GM18520 (cell line): Measurements from ENCODE around the gene BTBD17.

Experiments
- ATAC-seq: cut with Tn5 transposase; IDR thresholded peaks from one replicate; pipeline ENCODE4 v1.9.1; 2021; ENCODE audit not compliant: unreplicated experiment

BTBD17 gene

GRCh38 chr17:74339537-74340195 lies 22.0 kb downstream of the BTBD17 start:
- no peak for ATAC-seq

DNA sequence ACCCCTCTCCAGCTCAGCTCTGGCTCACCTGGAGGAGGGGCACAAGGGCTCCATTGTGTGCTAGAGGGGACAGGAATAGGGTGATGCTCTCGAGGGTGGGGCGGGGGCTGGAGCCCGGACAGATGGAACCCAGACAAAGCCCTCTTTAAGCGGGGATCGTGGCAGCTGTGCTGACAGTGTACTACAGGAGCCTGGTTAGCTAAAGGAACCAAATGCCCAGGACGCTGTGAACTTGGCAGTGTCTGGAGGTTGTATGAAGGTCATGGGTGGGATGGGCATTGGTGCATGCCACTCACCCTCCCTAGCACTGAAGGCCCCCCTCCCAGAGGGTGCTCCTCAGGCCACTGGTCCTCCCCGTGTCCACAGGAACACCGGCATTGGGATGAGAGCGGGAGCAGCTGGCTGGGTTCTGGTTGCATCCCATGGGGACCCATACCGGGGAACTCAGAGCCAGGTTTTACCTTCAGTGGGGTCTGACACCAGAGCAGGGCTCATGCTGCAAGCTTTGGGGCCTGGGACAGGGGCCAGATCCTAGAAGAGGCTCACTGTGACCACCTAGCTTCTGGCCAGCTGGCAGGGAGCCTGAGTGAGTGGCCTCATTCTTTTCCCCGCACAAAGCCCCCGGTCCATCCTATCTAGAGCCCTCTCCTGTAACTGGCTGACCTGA lies 23.7 kb downstream of the BTBD17 start:
- no peak for ATAC-seq

DNA sequence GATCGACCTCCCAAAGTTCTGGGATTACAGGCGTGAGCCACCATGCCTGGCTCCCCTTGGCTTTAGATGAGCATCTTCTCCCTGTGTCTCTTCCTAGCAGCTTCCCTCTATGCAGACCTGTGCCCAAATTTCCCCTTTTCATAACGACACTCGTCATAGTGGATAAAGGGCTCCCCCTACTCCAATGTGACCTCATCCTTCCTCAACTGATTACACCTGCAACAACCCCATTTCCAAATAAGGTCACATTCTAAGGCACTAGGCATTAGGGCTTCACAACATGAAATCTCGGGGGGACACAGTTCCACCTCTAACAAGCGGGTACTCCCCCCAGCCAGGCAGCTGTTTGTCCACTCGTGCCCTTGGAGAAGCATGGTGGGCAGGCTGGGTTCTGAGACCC lies 25.4 kb downstream of the BTBD17 start:
- ATAC-seq: no peak

DNA sequence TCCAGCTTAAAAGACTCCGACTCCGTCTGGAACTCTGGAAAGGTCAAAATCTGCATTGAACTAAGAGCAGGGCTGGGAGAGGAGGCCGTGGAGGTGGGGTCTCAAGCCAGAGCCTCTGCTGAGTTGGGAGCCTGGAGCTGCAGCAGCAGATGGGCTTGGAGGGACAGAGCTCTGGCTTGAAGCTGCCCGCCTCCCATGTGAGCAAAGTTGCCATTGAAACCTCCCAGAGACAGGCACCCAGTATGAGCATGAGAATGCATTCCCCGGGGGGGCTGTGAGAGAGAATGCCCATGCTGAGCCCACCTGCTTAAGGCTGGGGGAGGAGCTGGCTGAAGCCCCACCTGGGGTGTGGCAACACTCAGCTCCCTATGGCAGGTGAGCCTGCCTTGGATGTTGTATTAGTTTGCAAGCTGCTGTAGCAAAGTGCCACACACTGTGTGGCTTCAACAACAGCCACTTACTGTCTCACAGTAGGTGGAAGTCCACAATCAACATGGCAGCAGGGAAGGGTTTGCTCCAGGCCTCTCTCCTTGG lies 26.1 kb downstream of the BTBD17 start:
- no peak for ATAC-seq

DNA sequence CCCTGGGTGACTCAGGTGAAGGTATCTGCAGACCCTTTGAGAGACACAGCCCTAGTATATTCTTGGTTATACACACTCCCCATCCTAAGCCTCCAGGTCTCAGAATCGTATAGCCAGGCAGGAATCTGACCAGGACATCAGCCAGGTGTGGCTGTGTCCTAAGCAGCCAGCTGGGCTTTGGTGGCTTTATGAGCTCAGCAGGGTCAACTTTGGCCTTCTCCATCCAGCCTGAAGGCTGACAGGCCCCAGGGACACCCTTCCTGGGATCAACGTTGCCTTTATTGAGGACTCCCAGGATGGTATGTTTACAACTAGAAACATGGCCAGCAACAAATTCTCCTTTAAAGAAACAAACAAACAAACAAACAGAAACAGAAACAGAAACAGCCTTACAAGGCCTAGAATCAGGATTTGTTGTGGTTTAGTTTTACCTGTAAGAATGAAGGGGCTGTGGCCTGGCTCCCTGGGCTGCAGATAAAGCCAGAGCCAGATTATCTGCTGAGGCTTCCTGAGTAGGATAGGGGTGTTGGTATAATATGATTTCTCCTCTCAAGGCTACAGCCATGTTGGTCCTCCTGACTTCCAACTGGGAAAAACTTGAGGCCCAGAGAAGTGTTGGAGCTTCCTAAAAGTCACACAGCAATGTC lies 27.2 kb downstream of the BTBD17 start:
- no peak for ATAC-seq

DNA sequence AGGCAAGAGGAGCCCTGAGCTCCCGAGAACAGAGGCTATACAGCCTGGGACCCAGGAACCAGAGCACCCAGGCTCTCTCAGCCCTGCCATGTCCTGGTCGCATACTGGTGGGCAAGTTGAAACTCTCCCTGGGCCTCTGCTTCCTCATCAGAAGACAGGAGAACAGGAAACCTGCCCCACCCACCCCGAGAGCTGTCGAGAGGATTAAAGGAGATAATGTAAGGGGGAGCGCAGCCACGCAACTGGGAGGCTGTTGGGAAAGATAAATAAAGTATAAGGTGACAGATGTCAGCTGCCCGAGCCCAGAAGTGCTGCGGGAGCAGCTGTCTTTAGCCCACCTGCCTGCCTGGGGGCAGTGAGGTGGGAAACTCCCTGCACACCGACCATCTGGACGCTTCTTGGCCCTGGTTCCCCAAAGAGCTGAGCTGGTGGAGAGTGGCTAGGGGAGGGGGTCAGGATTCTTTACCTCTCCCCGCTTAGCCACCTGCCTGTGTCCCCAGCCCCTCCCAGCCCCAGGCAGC lies 28.8 kb downstream of the BTBD17 start:
- no peak for ATAC-seq

DNA sequence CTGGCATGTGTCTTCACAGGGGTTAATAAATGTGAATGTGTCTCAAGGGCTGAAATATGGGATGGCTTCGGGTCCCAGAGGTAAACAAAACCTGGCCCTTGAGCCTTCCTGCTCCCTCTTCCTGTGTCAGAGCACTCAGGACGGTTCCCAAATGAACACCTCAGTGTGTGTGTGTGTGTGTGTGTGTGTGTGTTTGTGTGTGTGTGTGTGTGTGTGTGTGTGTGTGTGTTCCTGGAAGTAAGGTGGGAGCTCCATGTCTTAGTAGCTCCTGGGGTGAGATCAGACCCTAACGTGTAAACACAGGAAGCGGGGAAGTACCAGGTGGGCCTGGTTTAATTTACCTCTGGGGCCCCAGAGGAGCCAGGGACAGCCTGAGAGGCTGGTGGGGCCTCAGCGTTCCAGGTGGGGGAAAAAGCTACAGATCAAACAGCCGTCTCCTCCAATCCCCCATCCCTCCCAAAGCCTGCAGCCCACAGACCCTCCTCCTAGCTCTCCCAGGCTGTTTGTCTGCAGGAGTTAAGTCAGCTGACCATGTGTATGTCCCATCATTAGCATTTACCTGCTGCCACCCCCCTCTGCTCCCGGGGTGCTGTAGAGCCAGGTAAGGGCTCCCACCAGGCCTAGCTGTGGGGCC lies 29.5 kb downstream of the BTBD17 start:
- no peak for ATAC-seq

DNA sequence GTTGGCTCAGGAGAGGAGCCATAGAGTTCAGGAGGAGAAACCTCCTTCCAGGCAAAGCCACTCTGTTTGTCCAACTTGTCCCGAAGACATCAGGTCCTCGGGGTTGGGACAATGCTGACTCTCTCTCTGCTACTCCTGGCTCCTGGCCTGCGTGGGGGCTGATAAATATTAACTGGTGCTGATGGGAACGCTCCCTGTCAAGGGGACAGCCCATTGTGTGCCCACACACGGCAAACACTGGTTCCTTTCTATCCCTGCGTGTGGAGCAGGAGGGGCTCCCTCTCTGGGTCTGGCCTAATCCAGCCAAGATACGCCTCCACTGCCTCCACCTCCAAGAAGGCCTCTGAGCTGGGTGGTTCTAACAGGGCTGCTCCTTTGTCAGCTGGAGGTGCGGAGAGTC lies 31.2 kb downstream of the BTBD17 start:
- ATAC-seq: no peak

DNA sequence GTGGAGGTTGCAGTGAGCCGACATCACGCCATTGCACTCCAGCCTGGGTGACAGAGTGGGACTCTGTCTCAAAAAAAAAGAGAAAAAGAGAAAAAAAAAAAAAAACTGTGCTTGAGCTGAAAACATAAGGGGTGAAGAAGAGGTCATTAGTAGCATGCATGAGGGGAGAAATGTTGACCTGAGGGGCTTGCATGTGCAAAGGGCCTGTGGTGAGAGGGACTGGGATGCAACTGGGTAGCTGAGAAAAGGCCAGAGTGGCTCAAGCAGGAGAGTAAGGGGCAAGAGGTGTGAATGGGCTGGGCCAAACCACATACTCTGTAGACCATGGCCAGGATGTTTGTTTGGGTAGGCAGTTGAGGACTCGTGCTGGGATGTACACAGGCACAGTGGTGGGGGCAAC lies 32.3 kb downstream of the BTBD17 start:
- no peak for ATAC-seq

- ATAC-seq: no peak
Measured at GRCh38 chr17:74328487-74328886, 33.2 kb downstream of the BTBD17 start.

GRCh38 chr17:74326506-74326905 lies 35.2 kb downstream of the BTBD17 start:
- ATAC-seq: no peak

- no peak for ATAC-seq
Measured at GRCh38 chr17:74325743-74326379, 35.8 kb downstream of the BTBD17 start, which contains the start of gene KIF19. Gene KIF19, plus strand, starts transcription at chr17:74326226. Its CDS starts 124 bp downstream, at chr17:74326350.

DNA sequence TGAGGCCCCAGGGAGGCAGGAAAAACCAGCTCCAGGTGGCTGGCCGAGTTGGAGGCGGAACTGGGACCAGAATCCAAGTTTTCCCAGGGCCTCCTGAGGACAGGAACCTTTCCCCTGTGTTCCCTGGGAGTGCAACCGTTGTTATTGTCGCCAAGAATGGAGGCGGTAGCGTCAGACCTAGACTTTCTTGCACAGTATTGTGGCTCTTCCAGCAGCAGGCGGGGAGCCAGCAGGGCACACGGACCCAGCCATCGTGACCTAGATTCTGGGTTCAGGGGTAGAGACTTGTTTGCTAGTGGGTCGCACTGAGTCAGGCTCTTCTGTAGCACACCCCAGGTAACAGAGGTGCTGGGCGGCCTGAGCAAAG lies 36.3 kb downstream of the BTBD17 start:
- ATAC-seq: no peak

GRCh38 chr17:74324521-74324920 lies 37.1 kb downstream of the BTBD17 start:
- ATAC-seq: no peak

- ATAC-seq: no peak
Measured at GRCh38 chr17:74318391-74318790, 43.3 kb downstream of the BTBD17 start.

DNA sequence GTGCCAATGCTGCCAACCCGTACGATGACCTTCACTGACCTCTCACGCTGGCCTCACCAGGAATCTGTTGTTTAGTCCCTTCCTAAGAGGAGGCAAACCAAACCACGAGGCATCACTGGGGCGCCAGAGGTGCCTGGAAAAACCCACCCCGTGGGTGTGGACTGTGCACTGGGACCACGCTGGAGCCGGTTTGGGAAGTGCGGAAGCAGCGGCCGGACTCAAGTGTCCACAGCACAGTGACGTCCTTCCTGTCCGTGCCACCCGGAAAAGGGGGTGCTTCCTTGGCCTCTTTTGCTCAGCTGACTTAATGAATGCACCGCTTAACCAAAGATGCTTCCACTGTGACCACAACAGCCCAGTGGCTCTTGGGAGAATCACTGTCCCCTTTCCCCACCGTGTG lies 44.6 kb downstream of the BTBD17 start:
- no peak for ATAC-seq

- no peak for ATAC-seq
Measured at GRCh38 chr17:74316220-74316619, 45.4 kb downstream of the BTBD17 start.

DNA sequence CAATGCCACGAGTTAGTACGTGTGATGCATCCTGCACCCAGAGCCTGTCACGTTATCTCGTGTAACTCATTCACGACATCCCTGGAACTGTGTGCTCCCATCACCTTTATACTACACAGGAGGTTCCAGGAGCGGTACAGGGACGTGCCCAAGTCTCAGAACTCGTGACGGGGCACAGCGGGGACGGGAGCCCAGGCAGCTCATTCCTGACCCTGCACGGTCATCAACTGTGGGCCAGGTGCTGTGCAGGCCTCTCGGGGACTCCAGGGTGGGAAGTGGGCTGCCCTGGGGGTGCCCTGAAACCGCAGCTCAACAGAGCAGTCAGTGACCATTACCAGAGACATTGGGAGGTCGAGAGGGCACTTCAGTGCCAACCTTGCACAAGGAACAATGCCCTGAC lies 46.8 kb downstream of the BTBD17 start:
- no peak for ATAC-seq

GRCh38 chr17:74309902-74310301 lies 51.8 kb downstream of the BTBD17 start:
- no peak for ATAC-seq

DNA sequence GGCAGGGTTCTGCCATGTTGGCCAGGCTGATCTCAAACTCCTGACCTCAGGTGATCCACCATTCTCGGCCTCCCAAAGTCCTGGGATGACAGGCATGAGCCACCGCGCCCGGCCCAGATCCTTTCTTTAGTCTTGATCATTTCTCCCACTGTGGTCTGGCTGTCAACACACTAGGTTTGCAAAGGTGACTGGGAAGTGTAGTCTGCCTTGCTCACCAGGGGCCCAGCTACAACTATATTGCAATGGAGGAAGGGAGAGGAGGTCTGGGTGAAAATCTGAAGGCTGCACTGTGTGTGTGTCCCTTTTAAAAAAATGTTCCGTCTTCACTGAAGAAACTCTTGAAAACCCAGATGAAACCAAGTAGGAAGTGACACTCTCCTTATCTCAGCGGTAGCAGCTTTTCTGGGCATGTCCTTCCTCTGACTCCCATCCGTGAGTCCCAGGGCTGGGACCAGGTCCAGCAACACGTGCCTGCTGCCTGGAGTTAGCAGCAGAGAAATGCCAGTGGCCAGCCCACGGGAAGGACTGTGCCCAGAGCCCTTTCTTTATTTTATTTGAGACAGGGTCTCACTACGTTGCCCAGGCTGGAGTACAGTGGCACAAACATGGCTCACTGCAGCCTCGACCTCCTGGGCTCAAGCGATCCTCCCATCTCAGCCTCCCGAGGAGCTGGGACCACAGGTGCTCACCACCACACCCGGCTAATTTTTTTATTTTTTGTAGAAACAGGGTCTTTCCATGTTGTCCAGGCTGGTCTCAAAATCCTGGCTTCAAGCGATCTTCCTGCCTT lies 53.5 kb downstream of the BTBD17 start:
- no peak for ATAC-seq
